Adrenal gland (tissue), 12 donors: ENCODE measurements around the gene ANXA8. TPM values are rescaled to one million over a fixed set of nuclear protein-coding genes. Genes with fewer than 3 reads are reported as not detected.

Source experiments
- DNase-seq, 7 donors: peaks; one replicate each; pipeline ENCODE4 v3.0.0-alpha.2; 2019 to 2020
- H3K27ac ChIP-seq, 5 donors: fragments of 200-600 bp; sonication (generic) in 4 of 5; 1 replicate in 3 of 5; 2 replicates in 2 of 5; pipeline versions ENCODE4 v1.5.1 to v1.8.0; 2016 to 2020; ENCODE audit warnings: mild to moderate bottlenecking in 1 of 5
- H3K27me3 ChIP-seq: fragments of 200-600 bp; 2 replicates; pipeline ENCODE4 v1.8.0; 2021
- H3K36me3 ChIP-seq, 2 donors: fragments of 200-600 bp; replicated peaks in 1 of 2; 1 replicate in 1 of 2; 2 replicates in 1 of 2; pipeline versions ENCODE4 v1.5.1 to v1.8.0; 2018 to 2022
- H3K4me1 ChIP-seq, 2 donors: fragments of 200-600 bp; replicated peaks in 1 of 2; 1 replicate in 1 of 2; 2 replicates in 1 of 2; pipeline versions ENCODE4 v1.5.1 to v1.8.0; 2018 to 2021
- H3K4me3 ChIP-seq, 4 donors: fragments of 200-600 bp; sonication (generic) in 3 of 4; one replicate each; pipeline ENCODE4 v1.5.1; 2016 to 2018
- H3K9me3 ChIP-seq, 3 donors: fragments of 200-600 bp; sonication (generic) in 1 of 3; replicated peaks in 1 of 3; 1 replicate in 2 of 3; 2 replicates in 1 of 3; pipeline versions ENCODE4 v1.5.1 to v1.8.0; 2016 to 2021
- POLR2A ChIP-seq, 2 donors: fragments of 450-650 bp; IDR thresholded peaks; one replicate each; pipeline ENCODE4 v1.6.1; 2017; ENCODE audit warnings: antibody characterized with exemption in 2 of 2, mild to moderate bottlenecking in 2 of 2, moderate library complexity in 1 of 2
- WGBS, 4 donors: extraction: QIAGEN DNeasy Blood & Tissue Kit in 2 of 4; methylation state at CpG; one replicate each; pipeline versions ENCODE4 v1.1.5 to v1.1.7; 2013 to 2017; 5-methylcytosine and 5-hydroxymethylcytosine counted together
- intact Hi-C, 2 donors: fragments of 100-400 bp; cut with DNase I; formaldehyde crosslinking; loops; one replicate each; pipeline versions ENCODE4 v1.14.1 to v1.15.0; 2022 to 2023
- polyA plus RNA-seq, 3 donors: library from polyadenylated mRNA; stranded (reverse); fragments of 200-250 nt in 2 of 3; fragments of 350-450 nt in 1 of 3; fragmentation: Illumina TruSeq in 1 of 3; extraction: RNeasy Lipid Tissue Mini Kit (QIAGEN cat#74804) in 1 of 3; gene quantifications; one replicate each; pipeline ENCODE4 v1.2.3, GENCODE V29; 2013 to 2014
- total RNA-seq, 9 donors: library from RNA; depleted of rRNA in 4 of 9; stranded (reverse); fragments of >200 nt in 4 of 9; fragments of 120-200 nt in 1 of 9; fragmentation: NEBNext Ultra II Directional in 1 of 9; extraction: Animal tissue kit (Norgen Biotek cat#: 25700) in 1 of 9; gene quantifications; one replicate each; pipeline versions ENCODE4 v1.1.0 to v1.2.4, GENCODE V29; 2013 to 2023
- TF ChIP-seq, protein P1 (sequence below), 6 experiments: fragments of 450-650 bp in 4 of 6; fragments of 200-600 bp in 2 of 6; sonication (generic) in 1 of 6; IDR thresholded peaks; 1 replicate in 5 of 6; 2 replicates in 1 of 6; pipeline versions ENCODE4 v1.5.1 to v1.8.0; 2016 to 2021; ENCODE audit warnings: antibody characterized with exemption in 6 of 6, mild to moderate bottlenecking in 2 of 6, moderate library complexity in 1 of 6
- donor health status: healthy with polysubstance abuse.
- donor health status: Bipolar disorder and iron deficiency.
- donor health status: DM: yes; HTN: yes; CAD: no.
- donor health status: DM: no; HTN: no; CAD: no.
- donor health status: DM: no; HTN: no; CAD: no.
- donor health status: DM: yes; HTN: yes; CAD: no.

ANXA8 gene
- total and polyA plus RNA-seq, 12 donors, result 0.33 to 2.2 (median 0.81) TPM; not detected in 3

- no peak overlapping the region for H3K4me3 ChIP-seq
- H3K36me3 ChIP-seq, result no peaks in the 10 kb centered on the region
- no peak for DNase-seq
- WGBS, 4 donors, result 84 to 95% (median 88%) methylated on average over 3 of the region's 3 CpGs
- H3K9me3 ChIP-seq, result no peaks in the 10 kb centered on the region
- intact Hi-C loops, result loop anchor here in 1 of 2 donors (10.0 kb wide), 1 partner anchor 90 kb away; no protein-coding TSS in a partner anchor
- H3K27ac ChIP-seq, result no peak overlapping the region
- H3K4me1 ChIP-seq, result no peaks in the 10 kb centered on the region
- H3K27me3 ChIP-seq, result no peaks in the 10 kb centered on the region
- TF ChIP-seq, protein P1, sequence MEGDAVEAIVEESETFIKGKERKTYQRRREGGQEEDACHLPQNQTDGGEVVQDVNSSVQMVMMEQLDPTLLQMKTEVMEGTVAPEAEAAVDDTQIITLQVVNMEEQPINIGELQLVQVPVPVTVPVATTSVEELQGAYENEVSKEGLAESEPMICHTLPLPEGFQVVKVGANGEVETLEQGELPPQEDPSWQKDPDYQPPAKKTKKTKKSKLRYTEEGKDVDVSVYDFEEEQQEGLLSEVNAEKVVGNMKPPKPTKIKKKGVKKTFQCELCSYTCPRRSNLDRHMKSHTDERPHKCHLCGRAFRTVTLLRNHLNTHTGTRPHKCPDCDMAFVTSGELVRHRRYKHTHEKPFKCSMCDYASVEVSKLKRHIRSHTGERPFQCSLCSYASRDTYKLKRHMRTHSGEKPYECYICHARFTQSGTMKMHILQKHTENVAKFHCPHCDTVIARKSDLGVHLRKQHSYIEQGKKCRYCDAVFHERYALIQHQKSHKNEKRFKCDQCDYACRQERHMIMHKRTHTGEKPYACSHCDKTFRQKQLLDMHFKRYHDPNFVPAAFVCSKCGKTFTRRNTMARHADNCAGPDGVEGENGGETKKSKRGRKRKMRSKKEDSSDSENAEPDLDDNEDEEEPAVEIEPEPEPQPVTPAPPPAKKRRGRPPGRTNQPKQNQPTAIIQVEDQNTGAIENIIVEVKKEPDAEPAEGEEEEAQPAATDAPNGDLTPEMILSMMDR (IDR thresholded peaks at IDR 0.05), result no peak
- no peak for TF ChIP-seq POLR2A (IDR thresholded peaks at IDR 0.05)
Measured at GRCh38 chr10:47454780-47455058, 29.2 kb downstream of the ANXA8 start.

- intact Hi-C loops, result loop anchor here in 1 of 2 donors (10.0 kb wide), 1 partner anchor 89 kb away; no protein-coding TSS in a partner anchor
- Histone ChIP-seq H3K4me1 (no peaks in the 10 kb centered on the region), H3K27ac (no peak overlapping the region), H3K27me3 (no peaks in the 10 kb centered on the region), H3K4me3 (no peak overlapping the region), H3K9me3 (no peaks in the 10 kb centered on the region), H3K36me3 (no peaks in the 10 kb centered on the region)
- TF ChIP-seq, protein P1 (IDR thresholded peaks at IDR 0.05), result no peak
- TF ChIP-seq POLR2A (IDR thresholded peaks at IDR 0.05), result no peak
- WGBS, 4 donors, result 76 to 90% (median 78%) methylated on average over 3 to 10 of the region's 10 CpGs
- no peak for DNase-seq
Measured at GRCh38 chr10:47454008-47454779, 29.7 kb downstream of the ANXA8 start.

DNA sequence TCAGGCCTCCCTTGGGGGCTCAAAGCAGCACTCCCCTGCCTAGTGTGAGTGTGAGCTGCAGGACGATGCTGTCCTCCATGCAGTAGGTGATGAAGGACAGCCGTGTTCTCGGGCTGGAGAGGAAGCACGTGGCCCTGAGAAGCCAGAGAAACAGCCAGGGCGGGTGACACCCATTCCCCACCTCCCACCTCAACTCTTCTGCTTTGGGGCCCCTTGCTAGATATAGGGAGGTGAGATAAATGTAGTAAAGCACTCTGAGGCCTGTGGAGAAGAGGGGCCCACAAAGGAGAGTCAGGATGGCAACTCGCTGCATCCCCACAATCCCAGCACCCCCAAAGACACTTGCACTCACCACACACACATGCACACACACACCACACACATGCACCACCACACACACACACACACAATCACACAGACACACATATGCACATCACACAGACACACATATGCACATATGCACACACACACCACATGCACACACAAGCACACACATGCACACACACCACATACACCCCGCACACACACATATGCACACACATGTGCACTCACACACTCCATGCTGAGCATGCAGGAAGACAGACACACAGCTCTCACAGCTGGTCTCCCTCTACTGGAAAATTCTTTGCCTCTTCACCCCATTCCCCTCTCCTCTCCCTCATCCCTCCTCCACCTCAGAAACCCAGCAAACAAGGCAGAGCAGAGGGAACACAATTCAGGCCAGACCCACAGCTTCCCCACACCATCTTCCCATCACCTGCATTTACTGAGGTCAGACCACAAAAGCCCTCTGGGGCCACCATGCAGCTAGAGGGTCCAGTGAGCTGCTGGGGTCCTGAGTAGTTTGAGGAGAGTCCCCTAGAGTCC lies 30.5 kb downstream of the ANXA8 start:
- Histone ChIP-seq H3K4me1 (no peaks in the 10 kb centered on the region), H3K27ac (no peak overlapping the region), H3K36me3 (no peaks in the 10 kb centered on the region), H3K4me3 (no peak overlapping the region), H3K27me3 (no peaks in the 10 kb centered on the region), H3K9me3 (no peaks in the 10 kb centered on the region)
- intact Hi-C loops, result loop anchor here in 1 of 2 donors (10.0 kb wide), 1 partner anchor 89 kb away; no protein-coding TSS in a partner anchor
- TF ChIP-seq POLR2A (IDR thresholded peaks at IDR 0.05), result no peak
- TF ChIP-seq, protein P1 (IDR thresholded peaks at IDR 0.05), result no peak
- WGBS, 4 donors, result 51 to 69% (median 66%) methylated on average over 6 to 7 of the region's 7 CpGs
- no peak for DNase-seq

DNA sequence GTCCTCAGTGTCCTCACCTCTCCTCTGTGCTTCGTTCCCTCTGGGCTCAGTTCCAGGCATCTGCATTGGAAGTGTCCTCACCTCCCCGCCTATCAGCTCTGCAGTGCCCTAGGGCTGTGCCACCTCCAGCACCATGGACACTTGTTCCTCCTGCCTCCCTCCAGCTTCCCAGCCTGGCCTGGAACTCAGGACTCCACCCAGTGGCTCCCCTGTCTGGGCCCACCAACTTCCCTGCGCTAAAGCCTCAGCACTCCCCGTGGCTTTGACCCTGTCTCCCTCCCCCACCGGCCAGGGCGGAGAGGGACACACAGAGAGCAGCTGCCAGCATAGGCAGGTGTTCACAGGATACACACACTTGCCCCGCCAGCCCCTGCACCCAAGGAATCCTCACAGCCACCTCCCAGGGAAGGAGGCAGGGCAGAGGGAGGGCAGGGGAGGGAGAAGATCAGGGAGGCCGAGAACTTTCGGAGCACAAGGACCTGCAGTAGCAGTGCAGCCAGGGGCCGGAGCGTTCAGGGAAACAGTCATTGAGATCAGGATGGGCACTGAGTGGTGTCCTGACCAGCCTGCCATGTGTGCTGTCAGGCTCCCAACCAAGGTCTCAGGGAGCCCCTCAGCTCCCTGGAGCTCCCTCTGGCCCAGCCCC lies 31.3 kb downstream of the ANXA8 start:
- 73 to 92% (median 77%) methylated on average over 8 to 11 of the region's 11 CpGs for WGBS, 4 donors
- H3K27ac ChIP-seq, result no peak overlapping the region
- intact Hi-C loops, result loop anchor here in 1 of 2 donors (10.0 kb wide), 1 partner anchor 88 kb away; no protein-coding TSS in a partner anchor
- H3K4me1 ChIP-seq, result no peaks in the 10 kb centered on the region
- H3K27me3 ChIP-seq, result no peaks in the 10 kb centered on the region
- no peak for DNase-seq
- no peaks in the 10 kb centered on the region for H3K36me3 ChIP-seq
- no peaks in the 10 kb centered on the region for H3K9me3 ChIP-seq
- no peak for TF ChIP-seq POLR2A (IDR thresholded peaks at IDR 0.05)
- TF ChIP-seq, protein P1 (IDR thresholded peaks at IDR 0.05), result no peak
- no peak overlapping the region for H3K4me3 ChIP-seq
